Stimulated activated CD8-positive, alpha-beta memory T cell treated with anti-CD3 and anti-CD28 coated beads, Interleukin-12 subunit alpha, Interleukin-12 subunit beta, amount 100 ng/mL, for 1 hour (primary cell): ENCODE measurements around the gene NSUN3.
"Not testable (repeated sequence)": the region's sequence is repeated elsewhere in the genome, so short reads cannot be mapped to it uniquely, and the experiment has no call there.

ENCODE experiments used
- DNase-seq: peaks from one replicate; pipeline ENCODE4 v3.0.0-alpha.2; 2020; ENCODE audit warnings: low read depth

The NSUN3 gene

GRCh38 chr3:94069194-94069813 lies 6.4 kb downstream of the NSUN3 start:
- DNase-seq = no peak

- DNase-seq = no peak
Measured at GRCh38 chr3:94070341-94070911, 7.6 kb downstream of the NSUN3 start.

- no peak for DNase-seq
Measured at GRCh38 chr3:94071713-94072284, 8.9 kb downstream of the NSUN3 start.

- DNase-seq = no peak
Measured at GRCh38 chr3:94076055-94076454, 13.2 kb downstream of the NSUN3 start.

GRCh38 chr3:94080552-94080951 lies 17.7 kb downstream of the NSUN3 start:
- DNase-seq = peak; percentile 9

GRCh38 chr3:94081884-94082283 lies 19.0 kb downstream of the NSUN3 start:
- no peak for DNase-seq

- no peak for DNase-seq
Measured at GRCh38 chr3:94082391-94082937, 19.6 kb downstream of the NSUN3 start.

- DNase-seq = no peak
Measured at GRCh38 chr3:94083261-94083660, 20.4 kb downstream of the NSUN3 start.

- no peak for DNase-seq
Measured at GRCh38 chr3:94089126-94089525, 26.3 kb downstream of the NSUN3 start.

- DNase-seq = no peak
Measured at GRCh38 chr3:94092086-94092485, 29.2 kb downstream of the NSUN3 start.

GRCh38 chr3:94093151-94093550 lies 30.3 kb downstream of the NSUN3 start:
- DNase-seq = no peak

GRCh38 chr3:94095111-94095510 lies 32.2 kb downstream of the NSUN3 start:
- DNase-seq = no peak

GRCh38 chr3:94098452-94098851 lies 35.6 kb downstream of the NSUN3 start:
- no peak for DNase-seq

- DNase-seq = no peak
Measured at GRCh38 chr3:94099311-94099710, 36.5 kb downstream of the NSUN3 start.

- DNase-seq = no peak
Measured at GRCh38 chr3:94101860-94102259, 39.0 kb downstream of the NSUN3 start.

GRCh38 chr3:94106268-94106667 lies 43.4 kb downstream of the NSUN3 start:
- DNase-seq = no peak

GRCh38 chr3:94110232-94110631 lies 47.4 kb downstream of the NSUN3 start:
- not testable (repeated sequence) for DNase-seq

GRCh38 chr3:94110854-94111253 lies 48.0 kb downstream of the NSUN3 start:
- DNase-seq = no peak

GRCh38 chr3:94114666-94115065 lies 51.8 kb downstream of the NSUN3 start:
- no peak for DNase-seq

GRCh38 chr3:94115482-94115881 lies 52.6 kb downstream of the NSUN3 start:
- DNase-seq = no peak

- DNase-seq = no peak
Measured at GRCh38 chr3:94117729-94118128, 54.9 kb downstream of the NSUN3 start.

- DNase-seq = no peak
Measured at GRCh38 chr3:94118390-94118789, 55.5 kb downstream of the NSUN3 start.

GRCh38 chr3:94121161-94121560 lies 58.3 kb downstream of the NSUN3 start:
- no peak for DNase-seq

GRCh38 chr3:94127115-94127514 lies 64.3 kb downstream of the NSUN3 start:
- DNase-seq = no peak
